A172 (cell line): ENCODE data around the gene CENPX. TPM values are rescaled to one million over a fixed set of nuclear protein-coding genes. Genes with fewer than 3 reads are reported as not detected.

ENCODE experiments used
- DNase-seq: peaks from one replicate; pipeline ENCODE4 v3.0.0-alpha.2; 2015; ENCODE audit warnings: low spot score
- total RNA-seq: library from RNA; depleted of rRNA; stranded (reverse); fragments of >200 nt; shearing (Covaris generic); gene quantifications from 2 replicates; pipeline ENCODE4 v1.2.3, GENCODE V29; 2014

CENPX gene
- total RNA-seq, 1 experiment from 2014 or later, result 163 TPM

DNA sequence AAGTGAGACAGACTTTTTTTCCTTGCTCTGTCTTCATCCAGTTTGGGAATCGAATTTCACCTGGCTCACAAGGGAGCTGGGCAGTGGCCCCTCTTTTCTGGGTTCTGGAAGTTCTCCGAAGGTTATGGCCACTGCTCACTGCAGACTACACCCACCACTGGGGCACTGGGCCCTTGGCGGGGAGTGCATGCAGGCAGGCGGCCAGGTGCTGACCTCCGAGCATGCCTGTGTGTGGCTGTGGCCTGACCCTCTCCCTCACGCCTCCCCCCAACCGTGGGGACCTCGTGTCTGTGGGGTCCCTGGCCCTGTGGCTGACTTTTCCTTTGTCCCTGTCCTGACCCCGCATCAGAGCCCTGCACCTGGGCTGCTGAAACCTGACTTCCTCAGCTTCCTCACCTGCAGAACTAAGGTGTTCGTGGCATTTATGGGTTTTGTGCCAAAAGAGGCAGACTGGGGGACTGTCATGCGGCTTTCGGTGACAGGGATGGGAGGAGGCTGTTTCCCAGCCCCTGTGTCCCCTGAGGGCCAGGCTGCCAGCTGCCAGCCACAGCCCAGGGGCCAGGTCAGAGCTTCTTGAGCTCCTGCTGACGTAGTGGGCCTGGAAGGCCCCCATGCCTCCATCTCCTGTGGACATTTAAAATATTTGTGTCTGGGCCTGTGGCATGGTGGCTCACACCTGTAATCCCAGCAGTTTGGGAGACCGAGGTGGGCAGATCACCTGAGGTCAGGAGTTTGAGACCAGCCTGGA lies 23.8 kb downstream of the CENPX start:
- DNase-seq, result no peak

DNA sequence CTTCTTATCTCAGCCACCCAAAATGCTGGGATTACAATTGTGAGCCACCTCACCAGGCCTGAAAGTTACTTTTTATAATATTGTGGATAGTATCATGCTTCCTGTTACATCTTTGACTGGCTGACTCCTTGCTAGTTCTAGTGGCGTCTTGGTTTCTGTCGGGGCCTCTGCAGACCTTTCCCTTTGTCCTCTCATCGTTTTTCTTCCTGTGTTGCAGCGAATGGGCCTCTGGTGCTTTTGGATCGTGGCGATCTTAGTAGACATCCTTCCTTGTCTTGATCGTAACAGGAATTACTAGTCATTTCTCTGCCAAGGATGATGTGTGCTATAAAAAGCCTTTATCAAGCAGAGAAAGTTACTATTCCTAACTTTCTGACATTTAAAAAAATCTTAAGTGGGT lies 24.5 kb downstream of the CENPX start:
- DNase-seq, result no peak

DNA sequence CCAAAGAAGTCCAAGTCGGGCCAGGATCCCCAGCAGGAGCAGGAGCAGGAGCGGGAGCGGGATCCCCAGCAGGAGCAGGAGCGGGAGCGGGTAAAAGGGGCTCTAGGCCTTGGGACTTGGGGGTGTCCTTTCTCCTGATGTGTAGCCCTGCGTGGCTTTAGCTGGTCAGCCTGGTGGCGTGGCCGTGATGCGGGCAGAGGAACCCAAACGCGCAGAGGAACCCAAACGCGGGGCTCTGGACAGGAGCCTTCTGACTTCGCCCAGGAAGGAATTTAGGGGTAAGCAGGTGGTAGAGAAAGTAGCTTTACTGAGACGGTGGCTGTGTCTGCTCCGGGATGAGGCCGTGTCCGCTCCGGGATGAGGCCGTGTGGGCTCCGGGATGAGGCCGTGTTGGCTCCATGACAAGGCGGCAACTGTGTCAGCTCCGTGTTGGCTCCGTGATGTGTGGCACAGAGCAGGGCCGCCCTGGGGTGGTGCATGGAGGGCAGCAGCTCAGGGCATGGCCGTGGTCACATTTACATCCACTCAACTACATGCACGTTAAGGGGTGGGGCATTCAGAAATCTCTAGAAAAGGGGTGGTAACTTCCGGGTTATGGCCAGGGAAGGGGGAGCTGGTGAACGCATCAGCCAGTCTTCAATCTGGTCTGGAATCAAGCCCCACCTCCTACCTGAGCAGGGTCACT lies 25.8 kb downstream of the CENPX start:
- no peak for DNase-seq

DNA sequence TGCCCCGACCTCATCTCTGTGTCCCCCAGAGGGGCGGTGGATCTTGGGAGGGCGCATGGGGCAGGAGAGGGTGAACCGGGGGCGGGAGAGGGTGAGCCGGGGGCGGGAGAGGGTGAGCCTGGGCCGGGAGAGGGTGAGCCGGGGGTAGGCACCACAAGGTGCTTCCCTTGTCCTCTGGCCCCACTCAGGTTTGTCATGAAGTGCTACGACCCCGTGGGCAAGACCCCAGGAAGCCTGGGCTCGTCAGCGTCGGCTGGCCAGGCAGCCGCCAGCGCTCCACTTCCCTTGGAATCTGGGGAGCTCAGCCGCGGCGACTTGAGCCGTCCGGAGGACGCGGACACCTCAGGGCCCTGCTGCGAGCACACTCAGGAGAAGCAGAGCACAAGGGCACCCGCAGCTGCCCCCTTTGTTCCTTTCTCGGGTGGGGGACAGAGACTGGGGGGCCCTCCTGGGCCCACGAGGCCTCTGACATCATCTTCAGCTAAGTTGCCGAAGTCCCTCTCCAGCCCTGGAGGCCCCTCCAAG lies 26.4 kb downstream of the CENPX start:
- DNase-seq, result no peak

- no peak for DNase-seq
Observed at GRCh38 chr17:81995463-81996231, 27.0 kb downstream of the CENPX start.

DNA sequence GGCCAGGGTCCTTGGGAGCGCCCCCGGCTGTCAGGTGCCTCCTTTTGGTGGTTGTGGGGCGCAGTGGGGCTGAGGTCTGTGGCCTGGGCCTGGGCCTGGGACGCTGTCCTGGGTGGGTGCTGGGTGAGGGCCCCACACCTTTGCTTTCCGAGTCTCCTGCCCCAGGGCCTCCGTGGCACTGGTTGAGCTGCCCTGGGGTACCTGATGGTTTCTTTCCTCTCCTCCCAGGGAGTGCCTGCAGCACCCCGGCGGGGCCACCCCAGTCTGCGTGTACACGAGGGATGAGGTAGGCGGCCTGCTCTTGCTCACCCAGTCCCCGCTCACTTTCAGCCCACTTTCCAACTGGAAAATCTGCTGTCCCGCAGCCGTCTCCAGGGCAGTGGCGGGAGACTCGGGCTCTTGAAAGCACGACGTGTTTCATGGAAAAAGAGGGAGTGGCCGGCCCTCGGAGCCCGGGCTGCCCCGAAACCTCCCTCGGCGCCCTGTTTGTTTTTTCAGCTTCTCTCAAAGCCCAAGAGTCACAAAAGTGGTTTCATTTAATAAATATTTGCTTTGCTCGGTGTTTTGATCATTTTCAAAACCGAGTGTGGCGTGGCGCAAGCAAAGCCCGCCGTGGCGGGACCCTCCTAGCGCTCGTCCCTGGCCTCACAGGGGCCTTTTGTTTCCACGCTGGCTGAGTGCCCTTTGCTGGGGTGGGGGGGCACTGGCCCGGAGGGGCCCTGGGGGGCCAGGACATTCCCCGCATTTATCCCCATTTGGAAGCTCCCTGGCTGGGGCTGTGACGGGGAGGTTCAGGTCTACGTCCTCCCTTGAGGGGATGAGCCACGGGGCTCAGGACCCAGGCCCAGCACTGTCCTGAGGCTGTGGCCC lies 27.9 kb downstream of the CENPX start:
- DNase-seq, result no peak

- DNase-seq, result no peak
Observed at GRCh38 chr17:81993729-81994592, 28.7 kb downstream of the CENPX start.

GRCh38 chr17:81992306-81993102 lies 30.2 kb downstream of the CENPX start:
- no peak for DNase-seq

GRCh38 chr17:81991684-81992305 lies 30.9 kb downstream of the CENPX start:
- peak; percentile 86 for DNase-seq

GRCh38 chr17:81990836-81991683 lies 31.6 kb downstream of the CENPX start:
- DNase-seq, result no peak

DNA sequence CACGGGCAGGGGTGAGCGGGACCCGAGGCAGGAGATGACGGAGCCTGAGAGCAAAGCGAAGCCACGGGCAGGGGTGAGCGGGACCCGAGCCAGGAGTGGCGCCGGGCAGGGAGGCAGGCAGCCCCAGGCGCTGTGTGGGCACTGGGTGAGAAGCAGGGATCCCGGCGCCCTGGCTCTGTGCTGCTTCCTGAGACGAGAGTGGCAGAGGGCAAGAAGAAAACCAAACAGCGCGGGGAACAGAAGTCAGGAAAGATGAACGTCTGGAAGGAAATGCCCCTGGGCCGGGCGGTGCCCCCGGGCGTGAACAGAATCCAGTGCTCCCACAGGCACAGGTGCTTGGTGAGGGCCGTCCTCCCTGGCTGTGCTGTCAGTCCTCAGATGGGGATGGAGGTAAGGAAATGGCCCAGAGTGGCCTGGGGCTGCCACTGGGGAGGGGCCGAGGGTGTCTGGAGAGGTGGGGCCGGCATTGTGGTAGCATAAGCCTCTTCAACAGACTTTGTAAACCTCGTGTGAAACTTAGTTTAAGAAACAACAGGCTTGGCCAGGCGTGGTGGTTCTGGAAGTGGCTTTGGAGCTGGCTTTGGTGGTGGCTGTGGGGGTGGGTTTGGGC lies 35.4 kb downstream of the CENPX start:
- no peak for DNase-seq

GRCh38 chr17:81986606-81987005 lies 36.1 kb downstream of the CENPX start:
- no peak for DNase-seq

GRCh38 chr17:81984773-81985410 lies 37.8 kb downstream of the CENPX start:
- DNase-seq, result no peak

DNA sequence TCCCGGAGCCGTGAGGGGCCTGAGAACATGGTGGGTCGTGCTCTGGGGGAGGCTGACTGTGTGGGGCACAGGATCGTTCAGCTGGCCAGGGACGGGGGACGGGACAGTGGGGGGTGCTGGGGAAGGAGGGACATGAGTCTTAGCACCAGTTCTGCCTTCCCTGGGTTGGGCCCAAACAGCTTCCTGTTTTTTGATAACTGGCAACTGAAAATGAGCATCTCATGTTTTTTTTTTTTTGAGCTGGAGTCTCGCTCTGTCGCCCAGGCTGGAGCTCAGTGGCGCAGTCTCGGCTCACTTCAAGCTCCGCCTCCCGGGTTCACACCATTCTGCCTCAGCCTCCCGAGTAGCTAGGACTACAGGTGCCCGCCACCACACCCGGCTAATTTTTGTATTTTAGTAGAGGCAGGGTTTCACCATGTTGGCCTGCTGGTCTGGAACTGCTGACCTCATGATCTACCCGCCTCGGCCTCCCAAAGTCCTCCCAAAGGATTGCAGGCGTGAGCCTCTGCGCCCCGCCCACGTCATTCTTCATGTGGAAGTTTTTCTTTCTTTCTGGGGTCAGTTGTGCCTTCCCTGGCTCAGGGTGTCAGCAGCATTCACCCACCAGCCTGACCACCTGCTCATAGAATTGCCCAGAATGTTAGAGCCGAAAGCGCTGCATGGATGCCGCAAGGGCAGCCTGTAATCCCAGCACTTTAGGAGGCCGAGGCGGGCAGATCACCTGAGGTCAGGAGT lies 38.9 kb downstream of the CENPX start:
- DNase-seq, result no peak

DNA sequence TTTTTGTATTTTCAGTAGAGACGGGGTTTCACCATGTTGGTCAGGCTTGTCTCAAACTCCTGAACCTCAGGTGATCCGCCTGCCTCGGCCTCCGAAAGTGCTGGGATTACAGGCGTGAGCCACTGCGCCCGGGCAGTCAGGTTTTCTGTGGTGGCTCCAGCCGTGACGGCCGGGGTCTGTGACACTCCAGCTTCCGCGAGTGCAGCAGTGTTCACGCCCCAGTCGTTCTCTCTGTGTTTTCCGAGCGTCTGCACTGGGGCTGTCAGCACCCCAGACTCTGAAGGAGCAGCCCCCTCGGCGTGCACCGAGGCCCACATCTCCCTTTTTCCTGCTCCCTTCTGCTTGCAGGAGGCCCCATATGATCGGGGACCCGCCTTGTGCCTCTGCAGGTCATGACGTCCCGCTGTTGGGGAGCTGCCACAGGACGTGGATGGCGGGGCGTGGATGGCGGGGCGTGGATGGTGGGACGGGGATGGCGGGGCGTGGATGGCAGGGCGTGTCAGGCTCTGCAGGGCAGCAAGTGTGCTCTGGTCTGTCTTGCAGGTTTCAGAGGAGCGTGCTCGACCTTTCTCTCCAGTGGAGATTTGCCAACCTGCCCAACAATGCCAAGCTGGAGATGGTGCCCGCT lies 39.6 kb downstream of the CENPX start:
- no peak for DNase-seq

DNA sequence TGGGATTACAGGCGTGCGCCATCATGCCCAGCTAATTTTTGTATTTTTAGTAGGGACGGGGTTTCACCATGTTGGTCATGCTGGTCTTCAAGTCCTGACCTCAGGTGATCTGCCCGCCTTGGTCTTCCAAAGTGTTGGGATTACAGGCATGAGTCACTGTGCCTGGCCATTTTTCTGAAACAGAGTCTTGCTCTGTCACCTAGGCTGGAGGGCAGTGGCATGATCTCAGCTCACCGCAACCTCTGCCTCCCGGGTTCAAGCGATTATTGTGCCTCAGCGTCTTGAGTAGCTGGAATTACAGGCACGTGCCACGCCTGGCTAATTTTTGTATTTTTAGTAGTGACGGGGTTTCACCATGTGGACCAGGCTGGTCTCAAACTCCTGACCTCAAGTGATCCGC lies 41.2 kb downstream of the CENPX start:
- peak; percentile 51 for DNase-seq
